ENCODE results near the gene ILF2. TPM values are rescaled to one million over a fixed set of nuclear protein-coding genes. Genes with fewer than 3 reads are reported as not detected.
"Not testable (repeated sequence)": the region's sequence is repeated elsewhere in the genome, so short reads cannot be mapped to it uniquely, and the experiment has no call there.

The ILF2 gene
- total RNA-seq: 100 to 1,000 TPM; 525 to 559 (median 531) TPM

- Mint-ChIP-seq H3K4me3 (no peak within 1 kb of the TSS), H3K27me3 (ENCODE audit: low read depth) (no peaks in the 10 kb centered on the region), H3K4me1 (ENCODE audit: low read depth) (peaks cover 22% of the 10 kb centered on the region), H3K36me3 (ENCODE audit: insufficient read depth) (peaks cover 30% of the 10 kb centered on the region), H3K9me3 (no peaks in the 10 kb centered on the region)
- DNase-seq: peak; percentile 98
- peak; percentile 91 to 93 for ATAC-seq
Observed at GRCh38 chr1:153670859-153671627, at the start of gene ILF2. Gene ILF2 (minus strand): TSS chr1:153670993. CDS start chr1:153670922, 71 bp downstream.

- Mint-ChIP-seq H3K36me3 (ENCODE audit: insufficient read depth) (no peaks in the 10 kb centered on the region), H3K4me3 (no peak overlapping the region), H3K9me3 (no peaks in the 10 kb centered on the region), H3K27me3 (ENCODE audit: low read depth) (peaks cover 6% of the 10 kb centered on the region), H3K4me1 (ENCODE audit: low read depth) (peaks cover 2% of the 10 kb centered on the region)
- ATAC-seq: peak; percentile 27 to 56
- no peak for DNase-seq
Observed at GRCh38 chr1:153717330-153717729, 46.5 kb upstream of the ILF2 start.

- not testable (repeated sequence) for H3K4me1 Mint-ChIP-seq (ENCODE audit: low read depth); DNase-seq; H3K9me3 Mint-ChIP-seq; H3K4me3 Mint-ChIP-seq; H3K27me3 Mint-ChIP-seq (ENCODE audit: low read depth); ATAC-seq; H3K36me3 Mint-ChIP-seq (ENCODE audit: insufficient read depth)
Observed at GRCh38 chr1:153716211-153716610, 45.4 kb upstream of the ILF2 start.

GRCh38 chr1:153711026-153711425, 40.2 kb upstream of the ILF2 start:
- no peaks in the 10 kb centered on the region for H3K9me3 Mint-ChIP-seq
- peaks cover 8% of the 10 kb centered on the region for H3K27me3 Mint-ChIP-seq (ENCODE audit: low read depth)
- H3K4me1 Mint-ChIP-seq (ENCODE audit: low read depth): no peaks in the 10 kb centered on the region
- ATAC-seq (no peak), DNase-seq (no peak)
- H3K36me3 Mint-ChIP-seq (ENCODE audit: insufficient read depth): no peaks in the 10 kb centered on the region
- no peak overlapping the region for H3K4me3 Mint-ChIP-seq

GRCh38 chr1:153705484-153705883, 34.7 kb upstream of the ILF2 start:
- H3K4me3 Mint-ChIP-seq: no peak overlapping the region
- no peak for ATAC-seq
- no peaks in the 10 kb centered on the region for H3K9me3 Mint-ChIP-seq
- DNase-seq: no peak
- no peaks in the 10 kb centered on the region for H3K36me3 Mint-ChIP-seq (ENCODE audit: insufficient read depth)
- no peaks in the 10 kb centered on the region for H3K27me3 Mint-ChIP-seq (ENCODE audit: low read depth)
- no peaks in the 10 kb centered on the region for H3K4me1 Mint-ChIP-seq (ENCODE audit: low read depth)

GRCh38 chr1:153699768-153700167, 29.0 kb upstream of the ILF2 start:
- Mint-ChIP-seq H3K9me3 (no peaks in the 10 kb centered on the region), H3K36me3 (ENCODE audit: insufficient read depth) (no peaks in the 10 kb centered on the region), H3K4me3 (no peak overlapping the region), H3K27me3 (ENCODE audit: low read depth) (no peaks in the 10 kb centered on the region), H3K4me1 (ENCODE audit: low read depth) (no peaks in the 10 kb centered on the region)
- ATAC-seq (no peak), DNase-seq (no peak)

- no peak for DNase-seq
- Mint-ChIP-seq H3K27me3 (ENCODE audit: low read depth) (no peaks in the 10 kb centered on the region), H3K9me3 (no peaks in the 10 kb centered on the region), H3K4me3 (no peak overlapping the region), H3K4me1 (ENCODE audit: low read depth) (no peaks in the 10 kb centered on the region), H3K36me3 (ENCODE audit: insufficient read depth) (no peaks in the 10 kb centered on the region)
- no peak for ATAC-seq
Observed at GRCh38 chr1:153698923-153699714, 28.3 kb upstream of the ILF2 start.

GRCh38 chr1:153698020-153698922, 27.5 kb upstream of the ILF2 start:
- Mint-ChIP-seq H3K4me3 (no peak overlapping the region), H3K36me3 (ENCODE audit: insufficient read depth) (no peaks in the 10 kb centered on the region), H3K4me1 (ENCODE audit: low read depth) (no peaks in the 10 kb centered on the region), H3K27me3 (ENCODE audit: low read depth) (no peaks in the 10 kb centered on the region), H3K9me3 (no peaks in the 10 kb centered on the region)
- DNase-seq (no peak), ATAC-seq (peak in 1 of 2 donors; percentile 55)

- no peak for DNase-seq
- H3K36me3 Mint-ChIP-seq (ENCODE audit: insufficient read depth): no peaks in the 10 kb centered on the region
- H3K4me1 Mint-ChIP-seq (ENCODE audit: low read depth): no peaks in the 10 kb centered on the region
- no peak for ATAC-seq
- no peaks in the 10 kb centered on the region for H3K9me3 Mint-ChIP-seq
- no peaks in the 10 kb centered on the region for H3K27me3 Mint-ChIP-seq (ENCODE audit: low read depth)
- H3K4me3 Mint-ChIP-seq: no peak overlapping the region
Observed at GRCh38 chr1:153697191-153698019, 26.6 kb upstream of the ILF2 start.

GRCh38 chr1:153696741-153697140, 25.9 kb upstream of the ILF2 start:
- Mint-ChIP-seq H3K9me3 (no peaks in the 10 kb centered on the region), H3K27me3 (ENCODE audit: low read depth) (no peaks in the 10 kb centered on the region), H3K4me1 (ENCODE audit: low read depth) (no peaks in the 10 kb centered on the region), H3K4me3 (no peak overlapping the region), H3K36me3 (ENCODE audit: insufficient read depth) (no peaks in the 10 kb centered on the region)
- DNase-seq (no peak), ATAC-seq (no peak)

GRCh38 chr1:153693466-153693865, 22.7 kb upstream of the ILF2 start:
- H3K4me1 Mint-ChIP-seq (ENCODE audit: low read depth): peaks cover 9% of the 10 kb centered on the region
- no peak for DNase-seq
- ATAC-seq: no peak
- H3K36me3 Mint-ChIP-seq (ENCODE audit: insufficient read depth): no peaks in the 10 kb centered on the region
- no peak overlapping the region for H3K4me3 Mint-ChIP-seq
- peaks cover 2% of the 10 kb centered on the region for H3K27me3 Mint-ChIP-seq (ENCODE audit: low read depth)
- H3K9me3 Mint-ChIP-seq: no peaks in the 10 kb centered on the region

- Mint-ChIP-seq H3K27me3 (ENCODE audit: low read depth) (peaks cover 9% of the 10 kb centered on the region), H3K4me3 (no peak overlapping the region), H3K36me3 (ENCODE audit: insufficient read depth) (no peaks in the 10 kb centered on the region), H3K9me3 (no peaks in the 10 kb centered on the region), H3K4me1 (ENCODE audit: low read depth) (peaks cover 9% of the 10 kb centered on the region)
- ATAC-seq (no peak), DNase-seq (no peak)
Observed at GRCh38 chr1:153688736-153689328, 18.0 kb upstream of the ILF2 start.

GRCh38 chr1:153688276-153688675, 17.5 kb upstream of the ILF2 start:
- H3K36me3 Mint-ChIP-seq (ENCODE audit: insufficient read depth): no peaks in the 10 kb centered on the region

More at GRCh38 chr1:153688276-153688675, 17.5 kb upstream of the ILF2 start:
- ATAC-seq: no peak
- Mint-ChIP-seq H3K4me1 (ENCODE audit: low read depth) (peaks cover 9% of the 10 kb centered on the region), H3K27me3 (ENCODE audit: low read depth) (peaks cover 9% of the 10 kb centered on the region), H3K4me3 (no peak overlapping the region), H3K9me3 (no peaks in the 10 kb centered on the region)
- DNase-seq: no peak

Measured in activated T-cell treated with anti-CD3 and anti-CD28 coated beads, Interleukin-2, amount 50 U/mL, for 4 hours (primary cell).